Mesenchymal stem cell (in vitro differentiated cells and primary cell): ENCODE measurements around the gene GCK.
A peak's percentile ranks its signal among the peaks of the same experiment; 100 is the strongest.

ENCODE experiments used
- DNase-seq: peaks from one replicate; pipeline ENCODE4 v3.0.0-alpha.2; 2013
- H2AFZ ChIP-seq: one replicate; pipeline ENCODE4 v1.6.1; 2013; ENCODE audit warnings: low read depth, mild to moderate bottlenecking, control low read depth, inconsistent platforms, low read length, moderate library complexity
- H2AK5ac ChIP-seq: 2 replicates; pipeline ENCODE4 v1.6.1; 2013; ENCODE audit warnings: low read length, moderate library complexity, mild to moderate bottlenecking, inconsistent platforms; ENCODE audit not compliant: severe bottlenecking
- H2BK120ac ChIP-seq: one replicate; pipeline ENCODE4 v1.6.1; 2013; ENCODE audit warnings: low read depth, mild to moderate bottlenecking, inconsistent platforms, low read length, moderate library complexity
- H2BK12ac ChIP-seq, 2 experiments: one replicate each; pipeline ENCODE4 v1.6.1; 2013; ENCODE audit warnings: inconsistent platforms in 2 of 2, low read length in 2 of 2, mild to moderate bottlenecking in 2 of 2, moderate library complexity in 2 of 2, control low read depth in 1 of 2
- H2BK15ac ChIP-seq: one replicate; pipeline ENCODE4 v1.6.1; 2013; ENCODE audit warnings: mild to moderate bottlenecking, low read depth, inconsistent platforms; ENCODE audit not compliant: poor library complexity, severe bottlenecking
- H2BK5ac ChIP-seq: 2 replicates; pipeline ENCODE4 v1.6.1; 2013; ENCODE audit warnings: low read depth, mild to moderate bottlenecking, low read length, control low read depth, inconsistent platforms; ENCODE audit not compliant: poor library complexity, severe bottlenecking
- H3K14ac ChIP-seq, 2 experiments: one replicate each; pipeline ENCODE4 v1.6.1; 2013; ENCODE audit warnings: inconsistent platforms in 2 of 2, low read length in 2 of 2, control low read depth in 1 of 2, mild to moderate bottlenecking in 1 of 2, moderate library complexity in 1 of 2
- H3K18ac ChIP-seq, 2 experiments: one replicate each; pipeline ENCODE4 v1.6.1; 2013; ENCODE audit warnings: inconsistent platforms in 2 of 2, low read length in 2 of 2, control low read depth in 1 of 2, low read depth in 1 of 2, mild to moderate bottlenecking in 1 of 2
- H3K23ac ChIP-seq, 2 experiments: one replicate each; pipeline ENCODE4 v1.6.1; 2013; ENCODE audit warnings: inconsistent platforms in 2 of 2, low read length in 2 of 2, mild to moderate bottlenecking in 2 of 2, moderate library complexity in 2 of 2, control low read depth in 1 of 2
- H3K27ac ChIP-seq: 2 replicates; pipeline ENCODE4 v1.5.1; 2013; ENCODE audit warnings: mild to moderate bottlenecking, moderate library complexity, low read length, control low read depth, inconsistent platforms; ENCODE audit not compliant: poor library complexity, severe bottlenecking
- H3K27me3 ChIP-seq, 2 experiments: 2 replicates each; pipeline versions ENCODE4 v1.6.1 to v1.7.0; 2013; ENCODE audit warnings: low read length in 2 of 2, mild to moderate bottlenecking in 2 of 2, moderate library complexity in 2 of 2, control low read depth in 1 of 2, inconsistent platforms in 1 of 2; ENCODE audit not compliant: control insufficient read depth in 1 of 2, insufficient read depth in 1 of 2
- H3K36me3 ChIP-seq, 2 experiments: 2 replicates each; pipeline versions ENCODE4 v1.6.1 to v1.7.0; 2013; ENCODE audit warnings: low read length in 2 of 2, control low read depth in 1 of 2, inconsistent platforms in 1 of 2, low read depth in 1 of 2, mild to moderate bottlenecking in 1 of 2; ENCODE audit not compliant: insufficient read depth in 2 of 2, control insufficient read depth in 1 of 2
- H3K4ac ChIP-seq, 2 experiments: one replicate each; pipeline ENCODE4 v1.6.1; 2013; ENCODE audit warnings: inconsistent platforms in 2 of 2, low read length in 2 of 2, mild to moderate bottlenecking in 2 of 2, moderate library complexity in 2 of 2, control low read depth in 1 of 2, low read depth in 1 of 2
- H3K4me1 ChIP-seq: 2 replicates; pipeline ENCODE4 v1.6.1; 2013; ENCODE audit warnings: low read depth, low read length, control low read depth; ENCODE audit not compliant: control insufficient read depth, insufficient read depth
- H3K4me2 ChIP-seq: 2 replicates; pipeline ENCODE4 v1.6.1; 2013; ENCODE audit warnings: low read length, mild to moderate bottlenecking, inconsistent platforms; ENCODE audit not compliant: poor library complexity, severe bottlenecking
- H3K4me3 ChIP-seq, 2 experiments: 2 replicates each; pipeline versions ENCODE4 v1.5.1 to v1.7.0; 2013; ENCODE audit warnings: low read length in 2 of 2, mild to moderate bottlenecking in 2 of 2, control low read depth in 1 of 2, low read depth in 1 of 2; ENCODE audit not compliant: insufficient read depth in 1 of 2
- H3K79me1 ChIP-seq: replicated peaks from 2 replicates; pipeline ENCODE4 v1.6.1; 2013; ENCODE audit warnings: mild to moderate bottlenecking, control low read depth, low read length, inconsistent platforms; ENCODE audit not compliant: poor library complexity, severe bottlenecking
- H3K9ac ChIP-seq: 2 replicates; pipeline ENCODE4 v1.7.0; 2013; ENCODE audit warnings: mild to moderate bottlenecking, low read length, moderate library complexity
- H3K9me3 ChIP-seq: 2 replicates; pipeline ENCODE4 v1.7.0; 2013; ENCODE audit warnings: mild to moderate bottlenecking, low read length; ENCODE audit not compliant: control insufficient read depth
- H4K8ac ChIP-seq: one replicate; pipeline ENCODE4 v1.6.1; 2013; ENCODE audit warnings: inconsistent platforms, mild to moderate bottlenecking, low read length, moderate library complexity
- H4K91ac ChIP-seq: one replicate; pipeline ENCODE4 v1.6.1; 2013; ENCODE audit warnings: mild to moderate bottlenecking, low read length, inconsistent platforms
- WGBS: methylation state at CpG from one replicate; pipeline ENCODE4 v1.1.7; 2013; ENCODE audit warnings: mixed read lengths; 5-methylcytosine and 5-hydroxymethylcytosine counted together

GCK gene

GRCh38 chr7:44235582-44236332 lies 46.5 kb upstream of the GCK start:
- Histone ChIP-seq H3K9ac (no peak overlapping the region), H2BK12ac (no peak overlapping the region), H2AFZ (no peak overlapping the region), H4K91ac (no peak overlapping the region), H2BK5ac (no peak overlapping the region), H3K4me3 (no peak overlapping the region), H4K8ac (peak overlapping the region; percentile 13), H3K9me3 (no peaks in the 10 kb centered on the region), H2AK5ac (no peak overlapping the region), H2BK15ac (no peak overlapping the region), H3K18ac (no peak overlapping the region), H3K4me2 (no peak overlapping the region), H3K23ac (no peak overlapping the region), H3K27me3 (peaks cover 16 to 56% of the 10 kb centered on the region in 2 experiments), H3K4me1 (peaks cover 2% of the 10 kb centered on the region), H3K14ac (peak overlapping the region in 1 of 2 experiments; percentile 18), H3K27ac (no peak overlapping the region), H3K36me3 (no peaks in the 10 kb centered on the region), H3K4ac (no peak overlapping the region), H3K79me1 (no peaks in the 10 kb centered on the region), H2BK120ac (no peak overlapping the region)
- WGBS: 78% methylated on average over 18 of the region's 22 CpGs
- no peak for DNase-seq

GRCh38 chr7:44235066-44235465 lies 45.8 kb upstream of the GCK start:
- Histone ChIP-seq H3K23ac (no peak overlapping the region), H2BK12ac (no peak overlapping the region), H3K79me1 (no peaks in the 10 kb centered on the region), H2AK5ac (no peak overlapping the region), H2BK15ac (no peak overlapping the region), H3K14ac (no peak overlapping the region), H3K4ac (no peak overlapping the region), H3K27ac (no peak overlapping the region), H3K4me3 (no peak overlapping the region), H4K8ac (no peak overlapping the region), H3K36me3 (no peaks in the 10 kb centered on the region), H3K18ac (no peak overlapping the region), H3K9me3 (no peaks in the 10 kb centered on the region), H2BK5ac (no peak overlapping the region), H3K27me3 (peaks cover 16 to 57% of the 10 kb centered on the region in 2 experiments), H2AFZ (no peak overlapping the region), H4K91ac (no peak overlapping the region), H3K9ac (no peak overlapping the region), H3K4me2 (no peak overlapping the region), H3K4me1 (peaks cover 2% of the 10 kb centered on the region), H2BK120ac (no peak overlapping the region)
- WGBS: 89% methylated on average over 6 of the region's 8 CpGs
- DNase-seq: no peak

GRCh38 chr7:44232901-44233715 lies 43.9 kb upstream of the GCK start:
- WGBS: 87% methylated on average over 22 of the region's 22 CpGs
- Histone ChIP-seq H2BK5ac (no peak overlapping the region), H3K14ac (no peak overlapping the region), H2AFZ (no peak overlapping the region), H3K4me3 (no peak overlapping the region), H3K4me2 (no peak overlapping the region), H4K91ac (no peak overlapping the region), H2BK15ac (no peak overlapping the region), H3K36me3 (no peaks in the 10 kb centered on the region), H3K4ac (no peak overlapping the region), H3K9me3 (no peaks in the 10 kb centered on the region), H3K4me1 (peaks cover 2% of the 10 kb centered on the region), H3K18ac (no peak overlapping the region), H3K9ac (no peak overlapping the region), H3K27me3 (peaks cover 15 to 46% of the 10 kb centered on the region in 2 experiments), H2AK5ac (no peak overlapping the region), H3K27ac (no peak overlapping the region), H3K23ac (no peak overlapping the region), H3K79me1 (no peaks in the 10 kb centered on the region), H2BK12ac (no peak overlapping the region), H4K8ac (no peak overlapping the region), H2BK120ac (no peak overlapping the region)
- DNase-seq: no peak

GRCh38 chr7:44232396-44232795 lies 43.2 kb upstream of the GCK start:
- H2AFZ ChIP-seq: no peak overlapping the region
- no peak overlapping the region for H3K4ac ChIP-seq
- no peak overlapping the region for H4K8ac ChIP-seq
- H3K4me2 ChIP-seq: no peak overlapping the region
- no peak overlapping the region for H3K23ac ChIP-seq
- H2BK15ac ChIP-seq: no peak overlapping the region
- no peak overlapping the region for H3K9ac ChIP-seq
- no peak overlapping the region for H2BK12ac ChIP-seq
- no peaks in the 10 kb centered on the region for H3K9me3 ChIP-seq
- H3K4me3 ChIP-seq: no peak overlapping the region
- H2BK5ac ChIP-seq: no peak overlapping the region
- H2BK120ac ChIP-seq: no peak overlapping the region
- peaks cover 2% of the 10 kb centered on the region for H3K4me1 ChIP-seq
- no peak overlapping the region for H3K27ac ChIP-seq
- no peak overlapping the region for H3K14ac ChIP-seq
- no peaks in the 10 kb centered on the region for H3K36me3 ChIP-seq
- no peak overlapping the region for H4K91ac ChIP-seq
- H2AK5ac ChIP-seq: no peak overlapping the region
- peaks cover 11 to 43% of the 10 kb centered on the region in 2 experiments for H3K27me3 ChIP-seq
- no peaks in the 10 kb centered on the region for H3K79me1 ChIP-seq
- DNase-seq: no peak
- no peak overlapping the region for H3K18ac ChIP-seq
- 92% methylated on average over 11 of the region's 13 CpGs for WGBS
